GM19467 (cell line): Measurements from ENCODE around the gene BOC.

Source experiments
- ATAC-seq: cut with Tn5 transposase; IDR thresholded peaks from one replicate; pipeline ENCODE4 v1.9.1; 2021; ENCODE audit warnings: mild to moderate bottlenecking, moderate library complexity; ENCODE audit not compliant: unreplicated experiment

BOC gene

GRCh38 chr3:113223475-113224281 is 12.3 kb downstream of the BOC start:
- peak; percentile 80 for ATAC-seq

GRCh38 chr3:113225286-113225685 is 13.9 kb downstream of the BOC start:
- no peak for ATAC-seq

- no peak for ATAC-seq
Observed at GRCh38 chr3:113226491-113226890, 15.1 kb downstream of the BOC start.

- no peak for ATAC-seq
Observed at GRCh38 chr3:113227146-113227545, 15.8 kb downstream of the BOC start.

- ATAC-seq, result no peak
Observed at GRCh38 chr3:113228498-113229286, 17.3 kb downstream of the BOC start.

GRCh38 chr3:113231391-113231790 is 20.0 kb downstream of the BOC start:
- ATAC-seq, result no peak

GRCh38 chr3:113231827-113232253 is 20.5 kb downstream of the BOC start:
- no peak for ATAC-seq

- no peak for ATAC-seq
Observed at GRCh38 chr3:113232342-113232741, 21.0 kb downstream of the BOC start.

GRCh38 chr3:113233497-113233896 is 22.1 kb downstream of the BOC start:
- no peak for ATAC-seq

- ATAC-seq, result no peak
Observed at GRCh38 chr3:113234028-113234427, 22.7 kb downstream of the BOC start.

- no peak for ATAC-seq
Observed at GRCh38 chr3:113234688-113235260, 23.4 kb downstream of the BOC start.

- ATAC-seq, result no peak
Observed at GRCh38 chr3:113238503-113238902, 27.1 kb downstream of the BOC start.

- ATAC-seq, result no peak
Observed at GRCh38 chr3:113240841-113241240, 29.5 kb downstream of the BOC start.

- ATAC-seq, result no peak
Observed at GRCh38 chr3:113241292-113242095, 30.1 kb downstream of the BOC start.

GRCh38 chr3:113242096-113242581 is 30.8 kb downstream of the BOC start:
- no peak for ATAC-seq

- ATAC-seq, result no peak
Observed at GRCh38 chr3:113243071-113243470, 31.7 kb downstream of the BOC start.

GRCh38 chr3:113243846-113244245 is 32.5 kb downstream of the BOC start:
- ATAC-seq, result no peak

- ATAC-seq, result no peak
Observed at GRCh38 chr3:113245761-113246161, 34.4 kb downstream of the BOC start.

- ATAC-seq, result no peak
Observed at GRCh38 chr3:113247068-113247467, 35.7 kb downstream of the BOC start.

GRCh38 chr3:113247675-113248458 is 36.5 kb downstream of the BOC start:
- no peak for ATAC-seq
